Measurements from ENCODE around the gene CCDC187. TPM values are rescaled to one million over a fixed set of nuclear protein-coding genes. Genes with fewer than 3 reads are reported as not detected.
"Not testable (repeated sequence)": the region's sequence is repeated elsewhere in the genome, so short reads cannot be mapped to it uniquely, and the experiment has no call there.

The CCDC187 gene
- total RNA-seq, 1 donor from 2014 or later = not detected

GRCh38 chr9:136273921-136274785 is 29.7 kb downstream of the CCDC187 start:
- no peak for DNase-seq (ENCODE audit: extremely low read depth, low read depth, low spot score)

- DNase-seq (ENCODE audit: extremely low read depth, low read depth, low spot score) = no peak
Observed at GRCh38 chr9:136273244-136273865, 30.5 kb downstream of the CCDC187 start.

DNA sequence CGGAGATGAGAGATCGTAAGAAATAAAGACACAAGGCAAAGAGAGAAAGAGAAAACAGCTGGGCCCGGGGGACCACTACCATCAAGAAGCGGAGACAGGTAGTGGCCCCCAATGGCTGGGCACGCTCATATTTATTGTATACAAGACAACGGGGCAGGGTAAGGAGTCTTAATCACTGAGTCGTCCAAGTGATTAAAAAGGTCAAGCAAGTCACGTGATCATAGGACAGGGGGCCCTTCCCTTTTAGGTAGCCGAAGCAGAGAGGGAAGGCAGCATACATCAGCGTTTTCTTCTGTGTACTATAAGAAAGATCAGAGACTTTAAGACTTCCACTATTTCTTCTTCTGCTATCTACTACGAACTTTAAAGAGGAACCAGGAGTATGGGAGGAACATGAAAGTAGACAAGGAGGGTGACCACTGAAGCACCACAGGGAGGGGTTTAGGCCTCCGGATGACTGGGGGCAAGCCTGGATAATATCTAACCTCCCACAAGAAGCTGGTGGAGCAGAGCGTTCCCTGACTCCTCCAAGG is 33.7 kb downstream of the CCDC187 start:
- no peak for DNase-seq (ENCODE audit: extremely low read depth, low read depth, low spot score)

DNA sequence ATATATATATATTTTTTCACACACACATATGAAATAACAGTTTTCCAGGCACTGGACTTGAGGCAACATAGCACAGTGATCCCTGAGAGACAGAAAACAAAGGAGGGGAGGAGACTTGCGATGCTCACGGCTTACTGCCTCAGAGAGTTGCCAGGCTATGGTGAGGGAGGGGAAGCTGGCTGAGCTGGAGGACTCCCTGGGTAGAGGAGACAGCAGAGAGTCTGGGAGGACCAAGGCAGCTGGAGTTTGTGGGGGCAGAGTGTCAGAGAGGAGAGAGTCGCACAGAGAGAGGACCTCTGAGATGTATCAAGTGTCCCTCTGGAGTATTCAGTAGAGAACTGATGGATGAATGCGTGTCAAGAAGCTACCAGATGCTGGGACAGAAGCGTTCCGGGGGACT is 35.2 kb downstream of the CCDC187 start:
- DNase-seq (ENCODE audit: extremely low read depth, low read depth, low spot score) = no peak

- DNase-seq (ENCODE audit: extremely low read depth, low read depth, low spot score) = no peak
Observed at GRCh38 chr9:136268318-136268717, 35.6 kb downstream of the CCDC187 start.

DNA sequence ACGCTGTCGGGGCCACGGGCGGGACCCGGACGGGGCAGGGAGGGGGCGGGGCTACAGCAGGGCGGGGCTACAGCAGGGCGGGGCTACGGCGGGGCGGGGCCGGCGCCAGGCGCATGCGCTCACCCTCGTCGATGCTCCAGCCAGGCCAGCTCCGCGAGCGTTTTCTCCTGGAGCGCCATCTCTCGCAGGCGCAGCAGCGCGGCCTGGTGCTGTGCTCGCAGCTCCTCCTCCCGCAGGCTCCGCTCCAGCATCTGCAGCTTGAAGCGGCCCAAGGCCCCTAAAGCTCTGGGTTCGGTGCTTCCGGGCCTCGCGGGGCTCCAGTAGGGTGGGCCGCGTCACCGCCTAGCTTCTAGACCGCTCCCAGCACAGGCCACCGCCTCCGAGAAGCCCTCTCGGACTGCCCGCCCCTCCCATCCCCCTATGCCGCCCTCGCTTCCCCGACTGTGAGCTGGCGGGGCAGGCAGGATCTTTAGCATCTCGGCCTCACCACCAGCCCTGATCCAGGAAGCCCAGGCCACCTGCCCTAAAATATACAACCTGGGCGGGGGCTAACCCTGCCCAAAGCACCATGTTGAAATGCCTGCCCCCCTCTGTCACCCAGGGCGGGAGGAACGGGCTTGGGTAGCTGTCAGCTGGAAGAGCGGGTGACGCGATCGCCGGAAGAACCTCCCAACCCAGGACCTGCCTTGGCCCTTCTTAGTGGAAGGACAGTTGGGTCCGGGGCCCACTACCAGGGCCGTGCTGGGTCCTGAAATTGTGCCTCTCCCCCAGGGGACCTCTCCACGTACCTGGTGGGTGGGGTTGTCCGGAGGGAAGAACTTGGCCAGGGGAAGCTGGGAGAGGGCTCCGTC is 36.4 kb downstream of the CCDC187 start:
- no peak for DNase-seq (ENCODE audit: extremely low read depth, low read depth, low spot score)

DNA sequence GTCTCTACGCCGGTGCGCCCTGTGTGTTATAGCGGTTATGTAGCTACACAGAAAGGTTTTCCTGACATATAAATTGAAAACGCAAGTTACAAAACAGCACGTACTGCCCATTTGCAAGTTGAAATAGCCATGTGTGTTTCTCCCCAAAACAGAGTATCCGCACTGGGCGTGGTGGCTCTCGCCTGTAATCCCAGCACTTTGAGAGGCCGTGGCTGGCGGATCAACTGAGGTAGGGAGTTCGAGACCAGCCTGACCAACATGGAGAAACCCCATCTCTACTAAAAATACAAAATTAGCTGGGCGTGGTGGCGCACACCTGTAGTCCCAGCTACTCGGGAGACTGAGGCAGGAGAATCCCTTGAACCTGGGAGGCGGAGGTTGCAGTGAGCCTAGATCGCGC is 37.3 kb downstream of the CCDC187 start:
- not testable (repeated sequence) for DNase-seq (ENCODE audit: extremely low read depth, low read depth, low spot score)

- DNase-seq (ENCODE audit: extremely low read depth, low read depth, low spot score) = no peak
Observed at GRCh38 chr9:136265561-136266355, 38.1 kb downstream of the CCDC187 start.

DNA sequence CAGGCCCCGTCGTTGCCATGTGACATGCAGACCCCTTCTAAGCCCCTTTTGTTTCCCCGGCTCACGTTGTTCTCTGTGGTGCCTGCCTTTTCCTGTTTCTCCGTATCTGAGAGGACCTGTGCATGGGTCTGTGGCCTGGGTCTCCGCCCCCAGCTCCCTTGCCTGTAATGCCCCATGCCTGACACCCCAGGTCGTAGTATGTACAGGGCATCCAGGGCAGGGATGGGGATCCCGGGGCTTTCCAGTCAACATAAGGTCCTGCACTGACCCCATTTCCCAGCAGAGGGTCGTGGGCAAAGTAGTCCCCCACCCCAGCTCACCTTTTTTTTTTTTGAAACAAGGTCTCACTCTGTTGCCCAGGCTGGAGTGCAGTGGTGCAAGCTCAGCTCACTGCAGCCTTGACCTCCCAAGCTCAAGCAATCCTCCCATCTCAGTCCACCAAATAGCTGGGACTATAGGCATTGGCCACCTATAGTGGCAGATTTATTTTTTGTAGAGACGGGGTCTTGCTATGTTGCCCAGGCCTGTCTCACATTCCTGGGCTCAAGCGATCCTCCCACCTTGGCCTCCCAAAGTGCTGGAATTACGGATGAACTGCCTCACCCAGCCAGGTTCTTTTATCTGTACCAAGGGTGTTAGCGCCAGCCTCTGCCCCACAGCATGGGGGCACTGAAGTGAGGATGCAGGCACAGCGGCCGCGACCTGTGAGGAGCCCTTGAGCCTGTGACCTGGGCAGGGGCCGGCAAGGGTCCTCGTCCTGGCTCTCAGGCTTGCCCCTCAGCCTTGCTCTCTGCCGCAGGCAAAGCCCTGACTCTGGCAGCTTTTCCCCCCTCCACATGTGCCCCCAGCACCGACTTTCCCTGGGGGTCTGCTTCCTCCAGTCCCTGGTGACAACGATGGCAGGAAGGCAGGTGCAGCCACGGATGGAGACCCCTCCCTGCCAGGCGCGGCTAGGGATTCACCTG is 39.2 kb downstream of the CCDC187 start:
- DNase-seq (ENCODE audit: extremely low read depth, low read depth, low spot score) = no peak

DNA sequence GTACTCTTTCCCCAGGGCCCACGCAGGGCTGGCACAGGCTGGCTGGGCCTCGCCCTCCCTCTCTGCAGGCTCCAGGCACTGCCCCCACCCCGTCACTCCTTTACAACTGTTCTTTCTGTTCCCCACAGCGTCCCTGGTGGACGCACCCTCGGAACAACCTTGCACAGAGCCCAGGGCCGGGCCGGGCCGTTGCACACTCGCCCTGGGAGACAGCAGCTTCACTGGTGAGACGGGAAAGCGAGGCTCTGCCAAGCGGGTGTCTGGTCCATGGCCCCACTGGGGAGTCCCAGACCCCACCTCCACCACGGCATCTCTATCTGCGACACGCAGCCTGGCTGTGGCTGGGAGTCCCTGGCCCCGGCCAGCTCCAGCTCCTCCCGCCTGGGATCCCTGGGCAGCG is 39.9 kb downstream of the CCDC187 start:
- DNase-seq (ENCODE audit: extremely low read depth, low read depth, low spot score) = no peak

DNA sequence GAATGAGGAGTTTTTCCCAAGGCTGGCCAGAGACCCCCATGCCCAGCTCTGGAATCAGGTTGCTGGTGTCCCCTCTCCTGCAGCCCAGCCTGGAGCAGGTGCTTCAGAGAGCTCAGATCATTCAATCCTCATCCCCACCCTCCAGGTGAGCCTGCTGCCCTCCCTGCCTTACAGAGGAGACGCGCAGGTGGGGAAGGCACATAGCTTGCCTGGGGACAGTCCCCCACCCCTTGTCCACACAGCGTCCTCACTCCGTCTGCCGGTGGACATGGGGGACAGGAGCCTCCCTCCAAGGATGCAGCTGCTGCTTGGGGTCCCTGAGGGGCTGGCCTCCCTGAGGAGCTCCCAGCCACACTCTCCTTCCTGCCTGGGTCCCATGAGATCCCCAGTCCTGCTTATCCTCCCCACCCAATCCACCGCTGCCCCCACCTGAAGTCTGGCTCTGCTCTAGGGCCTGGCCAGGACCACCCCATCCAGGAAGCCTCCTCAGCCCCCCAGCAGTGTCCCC is 41.2 kb downstream of the CCDC187 start:
- DNase-seq (ENCODE audit: extremely low read depth, low read depth, low spot score) = no peak

- DNase-seq (ENCODE audit: extremely low read depth, low read depth, low spot score) = no peak
Observed at GRCh38 chr9:136261686-136262430, 42.0 kb downstream of the CCDC187 start.

GRCh38 chr9:136260936-136261472 is 42.9 kb downstream of the CCDC187 start:
- DNase-seq (ENCODE audit: extremely low read depth, low read depth, low spot score) = no peak

GRCh38 chr9:136260521-136260920 is 43.4 kb downstream of the CCDC187 start:
- no peak for DNase-seq (ENCODE audit: extremely low read depth, low read depth, low spot score)

- DNase-seq (ENCODE audit: extremely low read depth, low read depth, low spot score) = no peak
Observed at GRCh38 chr9:136259836-136260235, 44.1 kb downstream of the CCDC187 start.

DNA sequence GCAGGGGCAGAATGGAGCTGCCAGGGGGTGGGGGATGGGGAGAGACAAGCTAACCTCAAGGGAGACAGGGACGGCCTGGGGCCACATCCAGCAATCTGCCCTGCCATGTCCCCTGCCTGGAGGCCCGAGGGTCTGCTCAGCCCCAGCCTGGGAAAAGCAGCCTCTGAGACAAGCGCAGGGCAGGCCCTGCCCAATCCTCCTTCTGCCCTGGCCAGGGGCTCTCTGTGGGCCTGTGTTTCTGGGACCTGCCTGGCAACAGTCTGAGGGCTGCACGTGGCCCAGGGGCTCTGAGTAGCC is 44.4 kb downstream of the CCDC187 start:
- DNase-seq (ENCODE audit: extremely low read depth, low read depth, low spot score) = no peak

DNA sequence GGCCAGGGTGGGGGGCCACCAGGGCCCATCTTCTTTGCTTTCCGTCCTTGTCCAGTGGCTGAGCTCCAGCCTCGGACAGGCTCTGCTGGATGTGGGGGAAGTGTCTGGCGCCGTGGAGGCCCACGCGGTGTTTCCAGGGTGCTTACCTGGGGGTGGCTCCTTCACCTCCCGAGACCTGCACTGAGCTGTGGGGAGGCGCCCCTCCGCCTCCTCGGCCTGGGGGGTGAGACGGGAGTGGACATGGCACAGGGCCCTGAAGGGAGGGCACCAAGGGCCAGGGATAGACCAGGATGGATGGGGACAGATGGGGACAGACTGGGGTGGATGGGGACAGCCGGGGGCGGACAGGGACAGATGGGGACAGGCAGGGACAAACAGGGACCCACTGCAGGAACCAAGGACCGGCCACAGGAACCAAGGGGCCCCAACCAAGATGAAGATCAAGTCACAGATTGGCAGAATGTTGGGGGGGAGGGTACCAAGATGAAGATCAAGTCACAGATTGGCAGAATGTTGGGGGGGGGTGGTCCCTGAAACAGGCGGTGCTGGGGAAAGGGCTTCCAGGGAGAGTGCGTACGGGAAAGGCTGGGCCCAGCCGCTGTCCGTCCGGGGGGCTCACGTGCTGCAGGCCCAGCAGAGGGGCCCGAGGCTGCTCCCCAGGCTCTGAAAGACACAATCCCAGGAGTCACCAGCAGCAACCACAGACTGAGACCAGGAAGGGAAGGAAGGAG is 44.9 kb downstream of the CCDC187 start:
- DNase-seq (ENCODE audit: extremely low read depth, low read depth, low spot score) = no peak

- DNase-seq (ENCODE audit: extremely low read depth, low read depth, low spot score) = no peak
Observed at GRCh38 chr9:136258299-136258625, 45.6 kb downstream of the CCDC187 start.

All from glomerular endothelial cell (primary cell).